Brain microvascular endothelial cell (primary cell): ENCODE measurements around the gene STK32C.

Experiments used
- DNase-seq: peaks from one replicate; pipeline ENCODE4 v3.0.0-alpha.2; 2020
- H3K27ac ChIP-seq: fragments of 250-450 bp; sonication (Bioruptor Pico); 2 replicates; pipeline ENCODE4 v1.5.1; 2020; ENCODE audit warnings: mild to moderate bottlenecking, moderate library complexity
- H3K27me3 ChIP-seq: fragments of 250-450 bp; sonication (Bioruptor Pico); replicated peaks from 2 replicates; pipeline ENCODE4 v1.5.1; 2020; ENCODE audit warnings: mild to moderate bottlenecking
- H3K36me3 ChIP-seq: fragments of 250-450 bp; sonication (Bioruptor Pico); replicated peaks from 2 replicates; pipeline ENCODE4 v1.5.1; 2020; ENCODE audit warnings: mild to moderate bottlenecking
- H3K4me3 ChIP-seq: 2 replicates; pipeline ENCODE4 v1.5.1; 2011; ENCODE audit warnings: low read depth, mild to moderate bottlenecking, control low read depth, low read length, moderate library complexity
- in situ Hi-C: cut with HindIII; loops from 2 replicates; pipeline ENCODE4 v1.10.0; 2017; ENCODE audit warnings: low sequenced_read_pairs, low pct_ligation_motif_present
- TF ChIP-seq, protein P1 (sequence below): IDR thresholded peaks from 2 replicates; pipeline ENCODE4 v1.5.1; 2011; ENCODE audit warnings: low read depth, mild to moderate bottlenecking, moderate library complexity, low read length, control low read depth, inconsistent platforms; ENCODE audit errors: missing control alignments

Gene STK32C

DNA sequence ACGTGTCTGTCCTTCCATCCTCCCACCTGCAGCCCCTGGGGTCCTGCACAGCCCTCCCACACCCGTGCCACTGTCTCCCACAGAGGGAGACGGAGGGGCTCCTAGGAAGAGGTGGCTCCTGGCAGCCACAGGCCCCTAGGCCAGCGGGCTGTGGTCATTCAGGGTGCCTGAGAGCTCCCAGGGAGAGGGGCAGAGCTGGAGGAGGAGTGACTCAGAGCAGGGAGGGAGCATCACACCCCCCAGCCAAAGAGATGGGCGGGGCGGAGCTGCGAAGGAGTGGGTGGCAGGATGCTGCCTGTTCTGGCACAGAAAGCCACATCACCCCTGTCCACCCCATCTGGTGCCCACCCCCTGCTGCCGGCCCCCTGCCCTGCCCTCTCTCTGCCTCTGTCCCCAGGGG, 50.5 kb downstream of the STK32C start:
- peak; percentile 25 for DNase-seq

DNA sequence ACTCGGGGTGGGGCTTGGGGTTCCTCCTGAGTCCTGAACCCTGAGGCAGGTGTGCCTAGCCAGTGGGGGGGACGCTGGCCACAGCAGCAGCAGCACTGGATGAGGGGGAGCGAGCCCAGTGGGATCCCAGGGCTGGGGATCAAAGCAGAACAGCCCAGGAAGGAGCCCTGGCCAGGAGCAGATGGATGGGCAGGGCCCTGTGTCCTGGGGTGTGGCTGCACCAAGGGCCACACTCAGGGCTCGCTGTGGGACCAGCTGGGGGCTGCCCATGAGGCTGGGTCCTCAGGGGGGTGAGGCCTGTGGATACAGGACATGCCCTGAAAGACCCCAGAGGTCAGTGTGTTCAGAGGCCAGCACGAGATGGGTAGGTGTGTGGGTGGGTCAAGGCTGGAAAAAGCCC, 50.9 kb downstream of the STK32C start:
- Histone ChIP-seq H3K27me3 (no peaks in the 10 kb centered on the region), H3K27ac (no peak overlapping the region), H3K4me3 (no peak overlapping the region), H3K36me3 (no peaks in the 10 kb centered on the region)
- DNase-seq, result no peak
- in situ Hi-C loops, result no loop called here
- TF ChIP-seq, protein P1, sequence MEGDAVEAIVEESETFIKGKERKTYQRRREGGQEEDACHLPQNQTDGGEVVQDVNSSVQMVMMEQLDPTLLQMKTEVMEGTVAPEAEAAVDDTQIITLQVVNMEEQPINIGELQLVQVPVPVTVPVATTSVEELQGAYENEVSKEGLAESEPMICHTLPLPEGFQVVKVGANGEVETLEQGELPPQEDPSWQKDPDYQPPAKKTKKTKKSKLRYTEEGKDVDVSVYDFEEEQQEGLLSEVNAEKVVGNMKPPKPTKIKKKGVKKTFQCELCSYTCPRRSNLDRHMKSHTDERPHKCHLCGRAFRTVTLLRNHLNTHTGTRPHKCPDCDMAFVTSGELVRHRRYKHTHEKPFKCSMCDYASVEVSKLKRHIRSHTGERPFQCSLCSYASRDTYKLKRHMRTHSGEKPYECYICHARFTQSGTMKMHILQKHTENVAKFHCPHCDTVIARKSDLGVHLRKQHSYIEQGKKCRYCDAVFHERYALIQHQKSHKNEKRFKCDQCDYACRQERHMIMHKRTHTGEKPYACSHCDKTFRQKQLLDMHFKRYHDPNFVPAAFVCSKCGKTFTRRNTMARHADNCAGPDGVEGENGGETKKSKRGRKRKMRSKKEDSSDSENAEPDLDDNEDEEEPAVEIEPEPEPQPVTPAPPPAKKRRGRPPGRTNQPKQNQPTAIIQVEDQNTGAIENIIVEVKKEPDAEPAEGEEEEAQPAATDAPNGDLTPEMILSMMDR, result no peak

More for the DNA sequence above, 50.5 kb downstream of the STK32C start:
- H3K4me3 ChIP-seq, result no peak overlapping the region
- H3K27ac ChIP-seq, result no peak overlapping the region
- TF ChIP-seq, protein P1, result no peak
- in situ Hi-C loops, result no loop called here
- no peaks in the 10 kb centered on the region for H3K36me3 ChIP-seq
- H3K27me3 ChIP-seq, result no peaks in the 10 kb centered on the region

DNA sequence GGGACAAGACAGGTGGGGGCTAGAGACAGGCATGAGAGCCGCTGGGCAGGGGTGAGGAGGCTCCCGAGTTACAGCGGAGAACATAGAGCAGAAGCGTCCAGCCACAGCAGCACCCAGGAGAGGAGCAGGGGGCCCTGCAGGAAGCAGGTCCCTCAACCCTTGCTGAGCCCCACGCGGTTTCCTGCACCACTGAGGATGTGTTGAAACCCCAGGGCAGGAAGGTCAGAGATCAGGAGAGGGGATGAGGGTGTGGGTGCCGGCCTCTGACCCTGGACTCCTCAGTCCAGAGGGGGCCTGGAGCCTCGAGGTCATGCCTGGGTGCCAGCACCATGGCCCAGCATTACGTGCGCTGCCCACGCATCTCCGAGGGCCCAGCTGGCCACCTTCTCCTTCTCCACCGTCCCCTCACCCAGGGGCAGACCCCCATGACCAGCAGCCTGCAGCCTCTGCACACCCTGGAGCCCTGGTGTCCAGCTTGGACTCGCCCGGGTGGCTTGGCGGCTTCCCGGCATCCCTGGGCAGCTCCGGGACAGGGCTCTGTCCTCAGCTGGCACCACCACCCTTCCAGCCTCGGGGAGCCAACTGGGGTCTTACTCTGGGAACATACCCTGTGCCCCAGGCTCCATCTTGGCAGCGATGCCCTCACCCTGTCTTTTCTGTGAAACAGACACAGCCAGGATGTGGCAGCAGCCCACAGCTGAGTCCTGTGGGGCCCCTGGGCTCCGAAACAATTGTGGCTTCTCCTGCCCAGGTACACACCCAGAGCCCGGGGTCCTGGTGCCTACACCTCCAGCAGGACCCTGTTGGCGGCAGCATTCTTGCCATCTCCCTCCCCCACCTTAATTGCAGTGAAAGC, 52.0 kb downstream of the STK32C start:
- TF ChIP-seq, protein P1, result no peak
- H3K36me3 ChIP-seq, result no peaks in the 10 kb centered on the region
- H3K27ac ChIP-seq, result no peak overlapping the region
- no peak overlapping the region for H3K4me3 ChIP-seq
- in situ Hi-C loops, result no loop called here
- no peaks in the 10 kb centered on the region for H3K27me3 ChIP-seq
- DNase-seq, result no peak

DNA sequence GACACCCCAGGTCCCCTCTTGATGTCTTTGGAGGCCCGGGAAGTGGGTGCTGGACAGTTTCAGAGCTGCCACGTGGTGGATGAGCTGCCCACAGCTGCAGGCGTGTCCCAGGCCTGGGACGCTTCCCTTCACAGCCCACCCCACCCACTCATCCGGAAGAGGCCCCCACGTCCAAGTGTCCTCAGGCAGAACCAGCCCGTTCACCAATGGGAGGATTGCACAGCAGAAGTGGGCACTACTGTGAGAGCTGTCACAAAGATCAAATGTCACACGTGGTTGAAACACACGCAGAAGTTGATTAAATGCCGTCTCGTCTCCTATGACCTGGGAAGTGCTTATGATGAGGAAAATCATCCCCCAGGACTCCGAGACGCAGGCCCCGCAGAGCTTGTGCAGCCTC, 52.9 kb downstream of the STK32C start:
- no peak for DNase-seq
- no peaks in the 10 kb centered on the region for H3K36me3 ChIP-seq
- TF ChIP-seq, protein P1, result no peak
- H3K4me3 ChIP-seq, result no peak overlapping the region
- H3K27me3 ChIP-seq, result no peaks in the 10 kb centered on the region
- in situ Hi-C loops, result no loop called here
- H3K27ac ChIP-seq, result no peak overlapping the region

DNA sequence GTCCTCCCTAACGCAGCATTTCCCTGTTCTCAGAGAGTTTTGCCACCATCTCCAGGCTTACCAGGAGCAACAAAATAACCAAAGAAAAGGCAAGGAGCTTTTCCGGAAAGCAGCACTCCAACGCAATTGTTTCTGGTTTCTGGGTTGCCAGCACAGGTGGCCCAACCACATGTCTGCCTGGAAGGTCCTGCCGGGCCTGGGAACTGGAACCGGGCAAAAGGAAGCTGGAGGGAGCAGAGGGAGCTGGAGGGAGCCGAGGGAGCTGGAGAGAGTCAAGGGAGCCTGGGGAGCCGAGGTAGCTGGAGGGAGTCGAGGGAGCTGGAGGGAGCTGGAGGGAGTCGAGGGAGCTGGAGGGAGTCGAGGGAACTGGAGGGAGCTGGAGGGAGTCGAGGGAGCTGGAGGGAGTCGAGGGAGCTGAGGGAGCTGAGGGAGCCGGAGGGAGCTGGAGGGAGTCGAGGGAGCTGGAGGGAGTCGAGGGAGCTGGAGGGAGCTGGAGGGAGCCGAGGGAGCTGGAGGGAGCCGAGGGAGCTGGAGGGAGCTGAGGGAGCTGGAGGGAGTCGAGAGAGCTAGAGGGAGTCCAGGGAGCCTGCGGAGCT, 54.6 kb downstream of the STK32C start:
- no peaks in the 10 kb centered on the region for H3K36me3 ChIP-seq
- H3K4me3 ChIP-seq, result no peak overlapping the region
- in situ Hi-C loops, result no loop called here
- no peak overlapping the region for H3K27ac ChIP-seq
- H3K27me3 ChIP-seq, result no peaks in the 10 kb centered on the region
- DNase-seq, result no peak
- TF ChIP-seq, protein P1, result no peak
